Mammary epithelial cell (primary cell): Measurements from ENCODE around the gene PLPP4.

Experiments used
- CTCF ChIP-seq, 2 donors: IDR thresholded peaks in 1 of 2; conservative IDR thresholded peaks in 1 of 2; 2 replicates each; pipeline ENCODE4 v1.5.1; 2011 to 2012; ENCODE audit warnings: inconsistent platforms in 2 of 2, low read length in 2 of 2, mild to moderate bottlenecking in 2 of 2, control low read depth in 1 of 2, low read depth in 1 of 2; ENCODE audit not compliant: insufficient read depth in 1 of 2; ENCODE audit errors: extremely low read depth in 1 of 2
- EZH2 ChIP-seq: IDR thresholded peaks from 2 replicates; pipeline ENCODE4 v1.6.1; 2012; ENCODE audit warnings: low read length, inconsistent platforms, borderline replicate concordance

- no peak for TF ChIP-seq CTCF (conservative IDR thresholded peaks at IDR 0.05 in 1 of 2, IDR thresholded peaks at IDR 0.05 in 1 of 2; ENCODE audit: extremely low read depth in 1 of 2, insufficient read depth in 1 of 2, low read depth in 1 of 2, low read length in 2 of 2)
- no peak for TF ChIP-seq EZH2
These were observed 61.0 kb downstream of the PLPP4 start for GRCh38 chr10:120517881-120518484.
